Measurements from ENCODE around the gene STX8.

Gene STX8

GRCh38 chr17:9266697-9267117, 308.9 kb downstream of the STX8 start:
- H3K79me2 ChIP-seq (ENCODE audit: low read length), result no peaks in the 10 kb centered on the region
- no peak overlapping the region for H3K4me2 ChIP-seq (ENCODE audit: low read length)
- H2AFZ ChIP-seq (ENCODE audit: low read depth, low read length), result no peak overlapping the region
- H3K9me3 ChIP-seq (ENCODE audit: insufficient read depth, low read length), result no peaks in the 10 kb centered on the region
- no peak overlapping the region for H3K9ac ChIP-seq (ENCODE audit: low read length)
- H3K27ac ChIP-seq (ENCODE audit: low read length), result no peak overlapping the region
- no peaks in the 10 kb centered on the region for H3K4me1 ChIP-seq (ENCODE audit: low read length)
- no peaks in the 10 kb centered on the region for H3K27me3 ChIP-seq (ENCODE audit: low read depth, low read length)
- no peaks in the 10 kb centered on the region for H4K20me1 ChIP-seq (ENCODE audit: insufficient read depth, low read length)
- H3K4me3 ChIP-seq (ENCODE audit: low read length), result no peak overlapping the region
- TF ChIP-seq, protein P1, sequence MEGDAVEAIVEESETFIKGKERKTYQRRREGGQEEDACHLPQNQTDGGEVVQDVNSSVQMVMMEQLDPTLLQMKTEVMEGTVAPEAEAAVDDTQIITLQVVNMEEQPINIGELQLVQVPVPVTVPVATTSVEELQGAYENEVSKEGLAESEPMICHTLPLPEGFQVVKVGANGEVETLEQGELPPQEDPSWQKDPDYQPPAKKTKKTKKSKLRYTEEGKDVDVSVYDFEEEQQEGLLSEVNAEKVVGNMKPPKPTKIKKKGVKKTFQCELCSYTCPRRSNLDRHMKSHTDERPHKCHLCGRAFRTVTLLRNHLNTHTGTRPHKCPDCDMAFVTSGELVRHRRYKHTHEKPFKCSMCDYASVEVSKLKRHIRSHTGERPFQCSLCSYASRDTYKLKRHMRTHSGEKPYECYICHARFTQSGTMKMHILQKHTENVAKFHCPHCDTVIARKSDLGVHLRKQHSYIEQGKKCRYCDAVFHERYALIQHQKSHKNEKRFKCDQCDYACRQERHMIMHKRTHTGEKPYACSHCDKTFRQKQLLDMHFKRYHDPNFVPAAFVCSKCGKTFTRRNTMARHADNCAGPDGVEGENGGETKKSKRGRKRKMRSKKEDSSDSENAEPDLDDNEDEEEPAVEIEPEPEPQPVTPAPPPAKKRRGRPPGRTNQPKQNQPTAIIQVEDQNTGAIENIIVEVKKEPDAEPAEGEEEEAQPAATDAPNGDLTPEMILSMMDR (IDR thresholded peaks at IDR 0.05; ENCODE audit: low read depth, low read length), result no peak
- no peak for TF ChIP-seq EZH2phosphoT487 (IDR thresholded peaks at IDR 0.05; ENCODE audit: low read depth)
- H3K36me3 ChIP-seq (replicated peaks; ENCODE audit: low read depth, low read length), result no peaks in the 10 kb centered on the region

DNA sequence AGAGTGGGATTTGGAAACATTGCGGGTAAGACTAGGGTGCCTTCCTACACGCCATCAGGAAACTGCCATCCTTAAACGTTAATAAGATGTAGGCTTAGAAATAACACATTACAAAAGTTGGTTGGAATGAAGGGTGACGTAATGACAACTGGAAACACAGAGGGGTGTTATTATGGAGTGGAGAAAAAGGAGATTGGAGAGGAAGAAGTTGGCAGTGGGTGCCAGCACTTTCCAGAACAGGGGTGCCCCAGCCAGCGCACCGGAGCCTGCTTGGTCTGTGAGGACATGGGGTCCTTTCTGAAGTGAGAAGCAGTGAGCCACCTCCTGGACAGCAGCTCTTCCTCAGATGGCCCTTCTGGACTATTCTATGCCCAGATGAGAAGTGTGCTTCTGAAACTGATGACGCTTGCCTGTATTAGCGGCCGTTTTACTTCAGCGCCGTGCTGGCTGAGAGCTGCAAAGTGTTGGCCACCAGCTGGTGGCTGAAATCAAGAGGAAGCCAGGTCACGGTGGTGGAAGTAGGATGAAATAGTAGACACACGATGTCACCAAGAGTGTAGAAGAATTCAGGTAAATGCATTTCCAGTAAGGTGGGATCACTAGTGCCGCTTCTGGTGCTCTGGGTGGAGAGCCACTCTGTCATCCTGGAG, 309.5 kb downstream of the STX8 start:
- Histone ChIP-seq H3K4me2 (ENCODE audit: low read length) (no peak overlapping the region), H2AFZ (ENCODE audit: low read depth, low read length) (no peak overlapping the region), H3K79me2 (ENCODE audit: low read length) (no peaks in the 10 kb centered on the region), H3K9ac (ENCODE audit: low read length) (no peak overlapping the region), H3K4me1 (ENCODE audit: low read length) (no peaks in the 10 kb centered on the region), H4K20me1 (ENCODE audit: insufficient read depth, low read length) (no peaks in the 10 kb centered on the region), H3K36me3 (replicated peaks; ENCODE audit: low read depth, low read length) (no peaks in the 10 kb centered on the region), H3K9me3 (ENCODE audit: insufficient read depth, low read length) (no peaks in the 10 kb centered on the region), H3K27me3 (ENCODE audit: low read depth, low read length) (no peaks in the 10 kb centered on the region), H3K4me3 (ENCODE audit: low read length) (no peak overlapping the region), H3K27ac (ENCODE audit: low read length) (no peak overlapping the region)
- no peak for TF ChIP-seq EZH2phosphoT487 (IDR thresholded peaks at IDR 0.05; ENCODE audit: low read depth)
- TF ChIP-seq, protein P1 (IDR thresholded peaks at IDR 0.05; ENCODE audit: low read depth, low read length), result no peak

DNA sequence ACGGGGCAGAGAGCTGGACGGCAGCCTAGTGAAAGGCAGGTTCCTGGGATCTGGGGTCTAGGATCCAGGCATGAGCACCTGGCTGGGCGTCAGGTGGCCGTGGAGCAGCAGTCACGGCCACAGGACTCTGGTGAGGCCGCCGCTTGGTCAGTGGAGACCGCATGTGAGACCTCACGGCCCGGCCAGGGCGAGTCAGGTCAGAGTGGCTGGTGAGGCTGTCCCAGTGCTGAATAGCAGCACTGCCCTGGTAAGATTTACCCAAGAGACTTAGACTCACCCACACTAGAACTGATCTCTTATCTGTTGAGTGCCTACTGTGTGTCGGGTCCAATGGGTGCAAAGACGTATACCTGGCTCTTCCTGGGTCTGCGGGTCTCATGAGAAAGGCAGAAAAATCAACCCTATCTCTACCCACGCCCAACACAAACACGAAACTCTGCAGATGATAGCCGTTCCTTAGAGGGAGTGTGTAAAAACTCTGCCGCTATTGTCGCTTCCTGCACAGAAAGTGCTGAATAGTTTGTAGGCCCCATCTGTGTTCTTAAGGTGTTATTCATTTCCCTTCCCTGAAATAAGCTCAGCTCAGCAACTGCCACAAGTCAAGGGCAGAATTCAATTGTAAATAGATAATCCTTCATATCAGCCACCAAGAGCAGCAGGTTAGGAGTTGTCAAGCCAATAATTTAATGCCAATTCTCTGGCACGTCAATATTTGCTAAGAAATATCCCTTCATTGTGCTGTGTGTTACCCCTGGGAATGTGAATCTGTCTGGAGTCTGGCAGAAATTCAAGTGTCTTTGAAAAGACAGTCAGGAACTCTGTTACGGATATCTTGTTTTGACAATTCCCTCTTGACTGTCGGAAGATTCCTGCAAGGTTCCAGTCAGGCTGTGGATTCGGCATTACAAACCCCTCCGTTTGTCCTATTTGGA, 314.3 kb downstream of the STX8 start:
- Histone ChIP-seq H3K4me3 (ENCODE audit: low read length) (no peak overlapping the region), H2AFZ (ENCODE audit: low read depth, low read length) (no peak overlapping the region), H3K27ac (ENCODE audit: low read length) (no peak overlapping the region), H3K79me2 (ENCODE audit: low read length) (no peaks in the 10 kb centered on the region), H3K36me3 (replicated peaks; ENCODE audit: low read depth, low read length) (no peaks in the 10 kb centered on the region), H3K4me2 (ENCODE audit: low read length) (no peak overlapping the region), H3K9me3 (ENCODE audit: insufficient read depth, low read length) (no peaks in the 10 kb centered on the region), H3K27me3 (ENCODE audit: low read depth, low read length) (no peaks in the 10 kb centered on the region), H4K20me1 (ENCODE audit: insufficient read depth, low read length) (no peaks in the 10 kb centered on the region), H3K9ac (ENCODE audit: low read length) (no peak overlapping the region), H3K4me1 (ENCODE audit: low read length) (peaks cover 7% of the 10 kb centered on the region)
- no peak for TF ChIP-seq EZH2phosphoT487 (IDR thresholded peaks at IDR 0.05; ENCODE audit: low read depth)
- TF ChIP-seq, protein P1 (IDR thresholded peaks at IDR 0.05; ENCODE audit: low read depth, low read length), result no peak

- H3K4me2 ChIP-seq (ENCODE audit: low read length), result no peak overlapping the region
- no peak overlapping the region for H3K9ac ChIP-seq (ENCODE audit: low read length)
- H3K27ac ChIP-seq (ENCODE audit: low read length), result no peak overlapping the region
- H3K4me1 ChIP-seq (ENCODE audit: low read length), result peaks cover 10% of the 10 kb centered on the region
- no peaks in the 10 kb centered on the region for H3K9me3 ChIP-seq (ENCODE audit: insufficient read depth, low read length)
- no peaks in the 10 kb centered on the region for H3K27me3 ChIP-seq (ENCODE audit: low read depth, low read length)
- no peaks in the 10 kb centered on the region for H4K20me1 ChIP-seq (ENCODE audit: insufficient read depth, low read length)
- no peak overlapping the region for H2AFZ ChIP-seq (ENCODE audit: low read depth, low read length)
- no peaks in the 10 kb centered on the region for H3K79me2 ChIP-seq (ENCODE audit: low read length)
- TF ChIP-seq EZH2phosphoT487 (IDR thresholded peaks at IDR 0.05; ENCODE audit: low read depth), result no peak
- TF ChIP-seq, protein P1 (IDR thresholded peaks at IDR 0.05; ENCODE audit: low read depth, low read length), result no peak
- no peaks in the 10 kb centered on the region for H3K36me3 ChIP-seq (replicated peaks; ENCODE audit: low read depth, low read length)
- H3K4me3 ChIP-seq (ENCODE audit: low read length), result no peak overlapping the region
These were observed 316.2 kb downstream of the STX8 start for GRCh38 chr17:9259419-9259818.
